BLaER1 treated with 17β-estradiol and CSF1 and Interleukin-3, amounts not matched to agents 10 nM and 100 nM (cell line): ENCODE results near the gene ZFP36L2.

Source experiments
- H3K27ac ChIP-seq, 11 experiments: shearing (Covaris generic); formaldehyde crosslinking; 2 replicates each; pipeline ENCODE4 v1.8.1; 2022
- H3K27me3 ChIP-seq, 11 experiments: shearing (Covaris generic); formaldehyde crosslinking; 2 replicates each; pipeline ENCODE4 v1.8.1; 2022
- H3K36me3 ChIP-seq, 11 experiments: shearing (Covaris generic); formaldehyde crosslinking; 2 replicates each; pipeline ENCODE4 v1.8.1; 2022
- H3K4me1 ChIP-seq, 10 experiments: shearing (Covaris generic); formaldehyde crosslinking; 2 replicates each; pipeline ENCODE4 v1.8.1; 2022
- H3K4me2 ChIP-seq, 11 experiments: shearing (Covaris generic); formaldehyde crosslinking; 2 replicates each; pipeline ENCODE4 v1.8.1; 2022
- H3K4me3 ChIP-seq, 10 experiments: shearing (Covaris generic); formaldehyde crosslinking; 2 replicates each; pipeline ENCODE4 v1.8.1; 2022
- H3K9ac ChIP-seq, 11 experiments: shearing (Covaris generic); formaldehyde crosslinking; 2 replicates each; pipeline ENCODE4 v1.8.1; 2022
- H3K9me3 ChIP-seq, 11 experiments: shearing (Covaris generic); formaldehyde crosslinking; replicated peaks in 1 of 11; 2 replicates each; pipeline ENCODE4 v1.8.1; 2022
- H4K20me1 ChIP-seq, 11 experiments: shearing (Covaris generic); formaldehyde crosslinking; 2 replicates each; pipeline ENCODE4 v1.8.1; 2022
- Cebpa-rat ChIP-seq, 11 experiments: shearing (Covaris generic); IDR thresholded peaks; 2 replicates each; pipeline ENCODE4 v1.8.1; 2022

The ZFP36L2 gene, protein sequence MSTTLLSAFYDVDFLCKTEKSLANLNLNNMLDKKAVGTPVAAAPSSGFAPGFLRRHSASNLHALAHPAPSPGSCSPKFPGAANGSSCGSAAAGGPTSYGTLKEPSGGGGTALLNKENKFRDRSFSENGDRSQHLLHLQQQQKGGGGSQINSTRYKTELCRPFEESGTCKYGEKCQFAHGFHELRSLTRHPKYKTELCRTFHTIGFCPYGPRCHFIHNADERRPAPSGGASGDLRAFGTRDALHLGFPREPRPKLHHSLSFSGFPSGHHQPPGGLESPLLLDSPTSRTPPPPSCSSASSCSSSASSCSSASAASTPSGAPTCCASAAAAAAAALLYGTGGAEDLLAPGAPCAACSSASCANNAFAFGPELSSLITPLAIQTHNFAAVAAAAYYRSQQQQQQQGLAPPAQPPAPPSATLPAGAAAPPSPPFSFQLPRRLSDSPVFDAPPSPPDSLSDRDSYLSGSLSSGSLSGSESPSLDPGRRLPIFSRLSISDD

DNA sequence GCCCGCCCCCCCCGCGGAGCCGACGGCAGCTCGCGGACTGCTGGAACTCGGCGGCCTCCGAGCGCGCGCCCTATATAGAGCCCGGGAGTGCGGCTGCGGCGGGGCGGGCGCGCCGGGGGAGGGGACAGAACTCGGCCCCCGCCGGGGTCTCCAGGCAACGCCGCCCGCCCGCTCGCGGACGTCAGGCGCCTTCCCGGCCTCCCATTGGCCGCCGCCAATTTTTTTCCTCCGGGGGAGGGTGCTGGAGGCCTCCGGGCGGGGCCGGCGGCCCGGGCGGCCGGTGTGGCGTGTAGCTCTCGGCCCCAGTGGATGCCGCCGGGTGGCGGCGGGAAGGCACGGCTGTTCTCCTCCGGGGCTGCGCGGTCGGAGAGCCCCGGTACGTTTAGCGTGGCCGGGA lies at the start of gene ZFP36L2:
Gene ZFP36L2, minus strand, starts transcription at position 49 of the 397 bp plus-strand sequence. CDS start 291 bp downstream, outside the sequence.
- no peak for TF ChIP-seq Cebpa-rat (IDR thresholded peaks at IDR 0.05)
- H4K20me1 ChIP-seq = peaks cover 38 to 48% (median 47%) of the 10 kb centered on the region in 11 experiments
- peak within 1 kb of the TSS; percentile 75 to 95 (median 89) for H3K4me3 ChIP-seq
- H3K27ac ChIP-seq = peak within 1 kb of the TSS; percentile 89 to 100 (median 97)
- peaks cover 37 to 63% (median 52%) of the 10 kb centered on the region in 11 experiments for H3K36me3 ChIP-seq
- H3K9me3 ChIP-seq = peaks cover 0 to 13% (median 0%) of the 10 kb centered on the region in 11 experiments; a peak in 7 of 22 replicates
- H3K4me2 ChIP-seq = peak within 1 kb of the TSS; percentile 91 to 100 (median 97)
- peaks cover 33 to 49% (median 39%) of the 10 kb centered on the region in 10 experiments for H3K4me1 ChIP-seq
- peak within 1 kb of the TSS; percentile 91 to 100 (median 98) for H3K9ac ChIP-seq
- no peaks in the 10 kb centered on the region for H3K27me3 ChIP-seq

DNA sequence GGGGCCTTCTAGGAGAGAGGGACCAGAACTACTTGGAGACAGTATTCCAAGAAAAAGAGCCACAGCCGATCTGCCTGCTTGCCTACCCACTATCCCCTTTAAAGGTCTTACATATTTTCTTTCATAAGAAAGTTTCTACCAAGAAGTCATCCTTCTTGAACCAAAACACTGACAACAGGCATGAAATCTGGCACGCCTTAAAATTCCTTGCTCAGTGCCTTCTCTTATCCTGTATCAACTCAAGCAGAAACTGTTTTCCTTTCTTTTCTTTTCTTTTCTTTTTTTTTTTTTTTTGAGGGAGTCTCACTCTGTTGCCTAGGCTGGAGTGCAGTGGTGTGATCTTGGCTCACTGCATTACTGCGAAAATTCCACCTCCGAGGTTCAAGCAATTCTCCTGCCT lies 48.3 kb upstream of the ZFP36L2 start:
- Histone ChIP-seq H3K9me3 (no peaks in the 10 kb centered on the region), H3K4me1 (peaks cover 0 to 90% (median 14%) of the 10 kb centered on the region in 10 experiments; a peak in 10 of 20 replicates), H3K9ac (0 out of 22 replicates have a peak overlapping the region, but pooled peaks of 1 of the 11 experiments have one; percentile 9), H3K36me3 (peaks cover 4 to 80% (median 42%) of the 10 kb centered on the region in 11 experiments; a peak in 20 of 22 replicates), H3K27ac (peak overlapping the region in 1 of 11 experiments; percentile 32; a peak in 1 of 22 replicates), H3K4me3 (no peak overlapping the region), H3K27me3 (no peaks in the 10 kb centered on the region), H4K20me1 (no peaks in the 10 kb centered on the region), H3K4me2 (peak overlapping the region in 3 of 11 experiments; percentile 55 to 79 (median 66); a peak in 6 of 22 replicates)
- TF ChIP-seq Cebpa-rat (IDR thresholded peaks at IDR 0.05) = no peak

DNA sequence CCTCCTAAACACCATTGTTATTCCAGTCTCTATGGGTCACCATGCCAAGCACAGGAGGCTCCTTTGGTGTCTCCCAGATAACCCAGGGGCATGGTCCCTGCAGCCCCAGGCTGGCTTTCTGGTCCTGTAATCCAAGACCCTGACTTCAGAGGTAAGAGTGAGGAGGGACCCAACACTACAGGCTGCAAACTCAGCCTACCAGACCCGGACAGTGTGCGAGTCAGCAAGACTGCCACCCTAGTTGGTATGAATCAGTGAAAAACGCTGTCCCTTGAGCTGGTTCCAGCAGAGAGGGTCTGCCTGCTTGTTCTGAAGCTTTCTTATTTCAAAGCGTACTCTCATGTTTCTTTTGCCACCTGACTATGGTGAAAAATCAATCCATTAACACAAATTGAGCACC lies 47.6 kb upstream of the ZFP36L2 start:
- peak overlapping the region in 2 of 11 experiments; percentile 9 to 18; a peak in 3 of 22 replicates for H3K9ac ChIP-seq
- H3K36me3 ChIP-seq = peaks cover 0 to 80% (median 39%) of the 10 kb centered on the region in 11 experiments; a peak in 17 of 22 replicates
- peak overlapping the region in 5 of 11 experiments; percentile 38 to 79 (median 55); a peak in 10 of 22 replicates for H3K4me2 ChIP-seq
- peaks cover 0 to 96% (median 17%) of the 10 kb centered on the region in 10 experiments; a peak in 10 of 20 replicates for H3K4me1 ChIP-seq
- H4K20me1 ChIP-seq = no peaks in the 10 kb centered on the region
- no peak for TF ChIP-seq Cebpa-rat (IDR thresholded peaks at IDR 0.05)
- H3K27me3 ChIP-seq = no peaks in the 10 kb centered on the region
- H3K4me3 ChIP-seq = no peak overlapping the region
- H3K27ac ChIP-seq = peak overlapping the region in 5 of 11 experiments; percentile 20 to 58 (median 52); a peak in 9 of 22 replicates
- no peaks in the 10 kb centered on the region for H3K9me3 ChIP-seq

DNA sequence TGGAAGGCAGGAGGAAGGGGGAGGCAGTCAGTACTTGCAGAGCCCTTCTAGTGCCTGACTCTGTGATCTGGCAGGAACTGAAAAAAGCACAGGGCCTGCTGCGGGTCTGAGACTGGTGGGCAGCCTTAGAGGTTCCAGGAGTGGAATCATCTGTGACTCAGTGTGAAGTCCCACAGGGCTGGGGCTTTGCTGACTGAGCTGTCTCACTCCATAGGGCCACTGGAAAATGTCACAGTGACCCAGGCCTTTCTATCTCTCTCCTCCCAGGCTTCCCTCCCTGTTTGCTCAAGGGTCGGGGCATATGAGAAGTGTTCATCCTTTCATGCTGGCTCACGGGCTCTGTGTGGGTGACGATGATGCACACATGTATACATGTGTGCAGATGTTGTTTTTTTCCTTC lies 47.1 kb upstream of the ZFP36L2 start:
- Histone ChIP-seq H4K20me1 (no peaks in the 10 kb centered on the region), H3K4me1 (peaks cover 0 to 96% (median 20%) of the 10 kb centered on the region in 10 experiments; a peak in 10 of 20 replicates), H3K27me3 (no peaks in the 10 kb centered on the region), H3K4me3 (no peak overlapping the region), H3K4me2 (peak overlapping the region in 5 of 11 experiments; percentile 38 to 79 (median 55); a peak in 10 of 22 replicates), H3K36me3 (peaks cover 0 to 80% (median 40%) of the 10 kb centered on the region in 11 experiments; a peak in 15 of 22 replicates), H3K9me3 (no peaks in the 10 kb centered on the region), H3K27ac (peak overlapping the region in 5 of 11 experiments; percentile 20 to 58 (median 52); a peak in 10 of 22 replicates), H3K9ac (peak overlapping the region in 3 of 11 experiments; percentile 3 to 18 (median 9); a peak in 5 of 22 replicates)
- no peak for TF ChIP-seq Cebpa-rat (IDR thresholded peaks at IDR 0.05)

DNA sequence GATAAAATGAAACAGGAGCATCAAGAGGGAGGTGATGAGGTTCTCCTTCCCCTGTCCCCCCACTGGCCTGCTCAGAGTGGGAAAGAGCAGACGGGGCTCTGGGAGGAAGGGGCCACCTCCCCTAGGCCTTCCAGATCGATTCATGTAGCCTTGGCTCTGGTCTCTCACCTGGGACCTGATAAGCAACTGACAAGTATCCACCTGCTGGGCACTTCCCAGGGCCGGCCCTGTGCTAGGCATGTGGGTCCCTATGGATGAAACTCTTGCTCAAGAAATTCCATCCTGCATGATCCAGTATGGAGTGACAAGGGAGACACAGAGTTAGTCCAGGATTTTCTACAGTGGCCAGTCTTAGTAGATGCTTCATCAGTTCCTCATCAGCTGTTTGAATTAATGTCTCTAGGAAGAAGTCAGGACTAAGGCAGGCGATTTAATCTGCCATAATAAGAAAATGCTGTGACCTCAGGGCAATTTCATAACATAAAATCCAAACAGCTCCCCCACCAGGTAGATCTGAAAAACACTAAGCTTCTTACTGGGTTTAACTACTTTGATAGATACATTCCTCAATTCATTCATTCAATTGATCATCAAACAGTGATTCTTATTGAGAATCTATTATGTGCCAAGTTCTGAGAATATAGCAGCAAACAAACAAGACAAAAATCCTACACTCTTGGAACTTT lies 44.7 kb upstream of the ZFP36L2 start:
- TF ChIP-seq Cebpa-rat (IDR thresholded peaks at IDR 0.05) = no peak

DNA sequence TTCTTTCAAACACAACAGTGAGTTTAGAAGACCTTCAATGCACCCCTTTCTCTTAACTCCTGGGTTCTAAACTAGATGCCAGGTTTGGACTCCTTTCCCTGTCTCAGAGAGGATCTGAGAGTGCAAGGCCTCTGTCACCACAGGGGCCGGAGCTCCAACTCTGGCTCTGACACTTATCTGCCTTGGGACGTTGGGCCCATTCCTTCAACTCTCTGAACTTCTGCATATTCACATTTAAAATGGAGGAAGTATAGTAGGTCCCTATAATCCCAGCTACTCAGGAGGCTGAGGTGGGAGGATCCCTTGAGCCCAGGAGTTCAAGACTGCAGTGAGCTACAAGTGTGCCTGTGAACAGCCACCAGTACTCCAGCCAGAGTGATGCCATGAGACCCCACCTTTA lies 44.1 kb upstream of the ZFP36L2 start:
- peak overlapping the region in 4 of 11 experiments; percentile 49 to 76 (median 76); a peak in 6 of 22 replicates for H3K4me2 ChIP-seq
- H4K20me1 ChIP-seq = no peaks in the 10 kb centered on the region
- H3K27ac ChIP-seq = peak overlapping the region in 3 of 11 experiments; percentile 64 to 84 (median 70); a peak in 6 of 22 replicates
- peak overlapping the region in 1 of 11 experiments; percentile 61; a peak in 2 of 22 replicates for H3K9ac ChIP-seq
- no peak overlapping the region for H3K4me3 ChIP-seq
- H3K36me3 ChIP-seq = peaks cover 0 to 78% (median 43%) of the 10 kb centered on the region in 11 experiments; a peak in 16 of 22 replicates
- TF ChIP-seq Cebpa-rat (IDR thresholded peaks at IDR 0.05) = no peak
- peaks cover 0 to 96% (median 24%) of the 10 kb centered on the region in 10 experiments; a peak in 10 of 20 replicates for H3K4me1 ChIP-seq
- no peaks in the 10 kb centered on the region for H3K9me3 ChIP-seq
- H3K27me3 ChIP-seq = no peaks in the 10 kb centered on the region

More for the DNA sequence above, 44.7 kb upstream of the ZFP36L2 start:
- Histone ChIP-seq H4K20me1 (no peaks in the 10 kb centered on the region), H3K36me3 (peaks cover 0 to 79% (median 48%) of the 10 kb centered on the region in 11 experiments; a peak in 16 of 22 replicates), H3K27ac (peak overlapping the region in 2 of 11 experiments; percentile 64 to 84; a peak in 3 of 22 replicates), H3K4me2 (peak overlapping the region in 3 of 11 experiments; percentile 75 to 76 (median 76); a peak in 5 of 22 replicates), H3K9me3 (no peaks in the 10 kb centered on the region), H3K9ac (no peak overlapping the region), H3K27me3 (no peaks in the 10 kb centered on the region), H3K4me1 (peaks cover 0 to 96% (median 23%) of the 10 kb centered on the region in 10 experiments; a peak in 10 of 20 replicates), H3K4me3 (no peak overlapping the region)

DNA sequence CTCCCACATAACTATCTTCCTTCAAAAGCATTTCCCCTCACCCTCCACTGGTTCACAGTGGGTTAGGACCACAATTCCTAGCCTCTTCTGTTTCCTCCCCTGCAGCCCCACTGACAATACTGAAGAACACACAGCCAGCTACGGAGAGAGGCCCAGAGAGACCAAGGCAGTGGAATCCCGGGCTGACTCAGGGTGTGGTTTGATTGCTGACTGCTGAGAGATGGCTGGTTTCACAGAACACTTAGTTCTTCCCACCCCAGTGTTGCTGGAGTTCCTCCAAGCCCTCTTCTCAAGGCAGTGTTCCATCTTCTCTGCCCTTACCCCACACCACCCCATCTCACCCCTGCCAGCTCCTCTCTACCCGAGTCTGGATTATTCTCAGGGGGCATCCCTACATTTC lies 43.3 kb upstream of the ZFP36L2 start:
- Histone ChIP-seq H3K4me2 (peak overlapping the region in 5 of 11 experiments; percentile 44 to 76 (median 75); a peak in 10 of 22 replicates), H3K4me3 (no peak overlapping the region), H3K36me3 (peaks cover 0 to 80% (median 41%) of the 10 kb centered on the region in 11 experiments; a peak in 17 of 22 replicates), H3K9me3 (no peaks in the 10 kb centered on the region), H3K27me3 (no peaks in the 10 kb centered on the region), H3K9ac (peak overlapping the region in 3 of 11 experiments; percentile 42 to 61 (median 46); a peak in 5 of 22 replicates), H3K27ac (peak overlapping the region in 4 of 11 experiments; percentile 44 to 84 (median 67); a peak in 8 of 22 replicates), H4K20me1 (no peaks in the 10 kb centered on the region), H3K4me1 (peaks cover 0 to 96% (median 24%) of the 10 kb centered on the region in 10 experiments; a peak in 10 of 20 replicates)
- TF ChIP-seq Cebpa-rat (IDR thresholded peaks at IDR 0.05) = no peak
